SK-N-MC (cell line): ENCODE measurements around the gene TBC1D30.

ENCODE experiments used
- EZH2 ChIP-seq: fragments of 200-600 bp; sonication (generic); IDR thresholded peaks from one replicate; pipeline ENCODE4 v1.6.1; 2017; ENCODE audit warnings: antibody characterized with exemption
- FOXP2 ChIP-seq: optimal IDR thresholded peaks from 2 replicates; pipeline ENCODE3; 2011; ENCODE audit warnings: mild to moderate bottlenecking, moderate library complexity; ENCODE audit not compliant: insufficient read depth; ENCODE audit errors: extremely low read length, control extremely low read depth

- no peak for TF ChIP-seq FOXP2
- no peak for TF ChIP-seq EZH2
Observed at GRCh38 chr12:64836856-64837255, 12.4 kb downstream of the TBC1D30 start.
